Aorta (tissue), 5 donors: ENCODE data around the gene NEGR1. TPM values are rescaled to one million over a fixed set of nuclear protein-coding genes. Genes with fewer than 3 reads are reported as not detected.
A peak's percentile ranks its signal among the peaks of the same experiment; 100 is the strongest.

ENCODE experiments used
- ATAC-seq: fragments of 200-7000 bp; cut with Tn5 transposase; one replicate; pipeline ENCODE4 v1.9.1; 2022; ENCODE audit warnings: moderate library complexity; ENCODE audit not compliant: low FRiP score
- DNase-seq, 2 donors: peaks; one replicate each; pipeline ENCODE4 v3.0.0-alpha.2; 2020
- H3K27ac ChIP-seq, 2 donors: one replicate each; pipeline ENCODE4 v1.5.1; 2013; ENCODE audit warnings: low read length in 2 of 2, mild to moderate bottlenecking in 2 of 2, moderate library complexity in 2 of 2, control low read depth in 1 of 2, inconsistent platforms in 1 of 2, low read depth in 1 of 2
- H3K27me3 ChIP-seq, 2 donors: one replicate each; pipeline ENCODE4 v1.6.1; 2013; ENCODE audit warnings: control low read depth in 1 of 2, low read length in 1 of 2, mild to moderate bottlenecking in 1 of 2, moderate library complexity in 1 of 2; ENCODE audit not compliant: insufficient read depth in 2 of 2, control insufficient read depth in 1 of 2
- H3K36me3 ChIP-seq, 2 donors: one replicate each; pipeline ENCODE4 v1.6.1; 2013; ENCODE audit warnings: control low read depth in 1 of 2, low read length in 1 of 2, mild to moderate bottlenecking in 1 of 2; ENCODE audit not compliant: insufficient read depth in 2 of 2, control insufficient read depth in 1 of 2
- H3K4me1 ChIP-seq, 2 donors: one replicate each; pipeline ENCODE4 v1.6.1; 2013; ENCODE audit warnings: low read length in 2 of 2, control low read depth in 1 of 2, mild to moderate bottlenecking in 1 of 2, moderate library complexity in 1 of 2; ENCODE audit not compliant: insufficient read depth in 2 of 2, control insufficient read depth in 1 of 2
- H3K4me3 ChIP-seq, 2 donors: one replicate each; pipeline ENCODE4 v1.5.1; 2013; ENCODE audit warnings: low read length in 2 of 2, control low read depth in 1 of 2, mild to moderate bottlenecking in 1 of 2
- H3K9me3 ChIP-seq: one replicate; pipeline ENCODE4 v1.6.1; 2013; ENCODE audit warnings: mild to moderate bottlenecking, low read length; ENCODE audit not compliant: control insufficient read depth
- WGBS, 2 donors: extraction: QIAGEN DNeasy Blood & Tissue Kit; methylation state at CpG; one replicate each; pipeline ENCODE4 v1.1.7; 2013; 5-methylcytosine and 5-hydroxymethylcytosine counted together
- intact Hi-C, 2 donors: fragments of 100-400 bp; cut with DNase I; formaldehyde crosslinking; loops; one replicate each; pipeline versions ENCODE4 v1.14.2 to v1.15.0; 2022
- polyA plus RNA-seq, 2 donors: library from polyadenylated mRNA; stranded (reverse); fragments of 200-250 nt; gene quantifications; one replicate each; pipeline ENCODE4 v1.2.3, GENCODE V29; 2013
- total RNA-seq, 2 donors: library from RNA; stranded (reverse); fragmentation: NEBNext Ultra II Directional; extraction: Animal tissue kit (Norgen Biotek cat#: 25700); gene quantifications; one replicate each; pipeline ENCODE4 v1.2.1, GENCODE V29; 2021
- donor health status: healthy with polysubstance abuse.
- donor health status: Bipolar disorder and iron deficiency.
- donor health status: DM: no; HTN: no; CAD: no.
- donor health status: DM: no; HTN: no; CAD: no.
- donor health status: DM: yes; HTN: yes; CAD: no.

NEGR1 gene
- total and polyA plus RNA-seq, 4 donors, result 3.5 to 50.3 (median 18.4) TPM

DNA sequence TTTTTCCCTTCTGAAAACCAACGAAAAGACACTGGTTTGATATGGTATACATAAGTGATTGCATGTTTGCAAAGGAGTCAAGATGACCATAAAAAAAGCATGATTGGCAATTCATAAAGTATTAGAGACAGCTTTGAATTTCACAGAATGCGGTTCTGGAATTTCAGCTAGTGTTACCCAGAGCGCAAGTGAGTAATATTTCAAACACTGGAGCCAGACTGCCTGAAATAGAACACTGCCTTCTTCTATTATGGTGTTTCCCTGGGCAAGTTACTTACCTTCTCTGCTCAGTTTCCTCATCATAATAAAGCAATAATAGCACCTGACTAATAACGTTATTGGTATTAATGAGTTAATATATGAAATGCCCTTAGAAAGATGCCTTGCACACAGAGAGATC lies 54.7 kb downstream of the NEGR1 start:
- DNase-seq (no peak), ATAC-seq (no peak)
- Histone ChIP-seq H3K27ac (no peak overlapping the region), H3K4me1 (no peaks in the 10 kb centered on the region), H3K27me3 (no peaks in the 10 kb centered on the region), H3K9me3 (no peaks in the 10 kb centered on the region), H3K36me3 (peaks cover 0 to 2% of the 10 kb centered on the region in 2 donors), H3K4me3 (peak overlapping the region in 1 of 2 donors; percentile 4)
- 13 to 21% methylated on average over 4 of the region's 4 CpGs for WGBS, 2 donors
- intact Hi-C loops, result loop anchor here in 1 of 2 donors (2.0 kb wide), 1 partner anchor 55 kb away; the partner anchor contains the start of gene NEGR1

DNA sequence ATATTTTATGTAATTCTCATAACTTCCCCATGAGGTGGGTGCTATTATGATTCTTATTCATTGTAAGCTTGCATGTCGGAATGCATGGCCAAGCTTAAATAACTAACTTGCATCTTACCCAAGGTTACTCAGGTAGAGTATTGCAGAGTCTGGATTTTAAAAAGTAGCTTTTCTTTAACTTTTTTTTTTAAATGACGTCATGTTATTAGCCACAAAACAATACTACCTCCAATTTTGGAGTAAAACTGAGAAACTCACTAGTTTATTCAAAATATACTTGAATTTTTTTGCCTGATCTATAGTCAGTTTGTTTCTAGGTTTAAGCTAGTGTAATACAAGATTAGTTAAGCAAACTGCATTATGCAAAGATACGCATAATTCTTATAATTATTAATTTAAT lies 57.8 kb downstream of the NEGR1 start:
- no peak for ATAC-seq
- H3K27ac ChIP-seq, result no peak overlapping the region
- H3K27me3 ChIP-seq, result no peaks in the 10 kb centered on the region
- no peak overlapping the region for H3K4me3 ChIP-seq
- intact Hi-C loops, result no loop called here
- no peak for DNase-seq
- H3K4me1 ChIP-seq, result no peaks in the 10 kb centered on the region
- peaks cover 0 to 2% of the 10 kb centered on the region in 2 donors for H3K36me3 ChIP-seq
- H3K9me3 ChIP-seq, result no peaks in the 10 kb centered on the region
- WGBS, 2 donors, result 92 to 93% methylated on average over 3 of the region's 3 CpGs

DNA sequence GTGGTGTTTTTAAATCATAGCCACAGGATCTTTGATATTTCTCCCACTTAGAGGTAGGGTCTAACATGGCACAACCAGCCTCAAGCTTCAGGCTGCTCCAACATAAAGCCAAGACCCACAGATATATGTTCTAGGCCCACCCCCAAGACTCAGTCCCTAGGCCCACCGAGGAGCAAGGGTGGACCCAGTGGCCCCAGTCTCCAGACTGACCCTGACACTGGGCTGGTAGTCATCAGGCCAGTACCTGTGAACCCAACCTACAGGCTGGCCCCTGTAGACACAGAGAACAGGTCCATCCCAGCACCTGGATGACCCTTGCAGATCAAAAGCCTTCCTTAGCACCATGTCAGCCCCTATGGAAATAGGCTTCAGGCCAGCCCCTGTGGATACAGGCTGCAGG lies 60.5 kb downstream of the NEGR1 start:
- Histone ChIP-seq H3K36me3 (peaks cover 0 to 2% of the 10 kb centered on the region in 2 donors), H3K27me3 (no peaks in the 10 kb centered on the region), H3K4me1 (no peaks in the 10 kb centered on the region), H3K9me3 (no peaks in the 10 kb centered on the region), H3K27ac (no peak overlapping the region), H3K4me3 (no peak overlapping the region)
- intact Hi-C loops, result no loop called here
- ATAC-seq (no peak), DNase-seq (peak; percentile 24 to 37)
- WGBS, 2 donors, result 88 to 94% methylated on average over 1 of the region's 1 CpG

DNA sequence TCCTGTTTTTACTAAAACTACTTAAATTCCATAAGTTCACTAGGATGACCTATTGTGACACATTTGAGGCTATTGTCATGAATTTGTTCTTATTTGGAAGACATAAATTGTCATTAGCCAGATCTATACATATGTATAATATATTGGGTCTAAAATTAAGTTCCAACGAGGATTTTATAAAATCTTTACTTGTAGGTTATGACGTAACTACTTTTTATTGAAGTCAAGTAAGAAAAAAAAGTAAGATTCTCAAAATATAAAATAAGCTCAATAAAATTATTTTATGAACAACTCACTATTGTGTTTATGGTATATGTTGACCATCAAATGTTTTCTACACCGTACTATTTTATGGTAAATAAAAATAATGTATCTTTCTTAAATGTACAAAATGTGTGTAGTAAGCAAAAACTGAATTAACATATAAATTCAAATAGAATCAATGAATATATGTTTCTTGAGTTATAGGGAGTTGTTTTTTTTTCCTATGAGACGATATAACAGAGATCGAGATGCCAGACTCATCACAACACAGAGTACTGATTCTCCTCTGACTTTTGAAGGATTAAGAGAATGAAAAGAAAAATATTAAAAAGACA lies 64.1 kb downstream of the NEGR1 start:
- intact Hi-C loops, result no loop called here
- peaks cover 0 to 2% of the 10 kb centered on the region in 2 donors for H3K36me3 ChIP-seq
- no peak overlapping the region for H3K4me3 ChIP-seq
- H3K9me3 ChIP-seq, result no peaks in the 10 kb centered on the region
- H3K27me3 ChIP-seq, result no peaks in the 10 kb centered on the region
- 88 to 95% methylated on average over 5 of the region's 5 CpGs for WGBS, 2 donors
- ATAC-seq, result no peak
- H3K4me1 ChIP-seq, result no peaks in the 10 kb centered on the region
- no peak for DNase-seq
- no peak overlapping the region for H3K27ac ChIP-seq

DNA sequence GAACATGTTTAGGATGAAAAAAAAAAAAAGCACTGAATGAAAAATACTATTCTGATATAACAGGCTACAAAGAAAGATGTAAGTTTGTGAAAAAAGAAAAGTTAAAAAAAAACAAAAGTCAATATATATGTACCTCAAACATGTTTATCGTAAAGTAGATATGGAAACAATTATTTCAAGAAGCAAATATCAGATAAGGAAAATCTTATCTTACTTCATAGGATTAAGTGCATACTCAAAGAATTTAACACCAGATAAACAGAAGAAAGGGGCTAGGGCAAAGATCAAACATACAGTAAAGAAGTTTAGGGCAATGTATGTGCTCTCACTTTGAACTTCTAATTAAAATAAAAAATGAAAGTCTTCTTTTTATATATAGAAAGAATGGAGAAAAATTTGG lies 75.3 kb downstream of the NEGR1 start:
- no peak overlapping the region for H3K4me3 ChIP-seq
- no peak overlapping the region for H3K27ac ChIP-seq
- 65 to 79% methylated on average over 1 of the region's 1 CpG for WGBS, 2 donors
- H3K36me3 ChIP-seq, result no peaks in the 10 kb centered on the region
- no peak for ATAC-seq
- DNase-seq, result no peak
- no peaks in the 10 kb centered on the region for H3K9me3 ChIP-seq
- H3K27me3 ChIP-seq, result no peaks in the 10 kb centered on the region
- intact Hi-C loops, result no loop called here
- no peaks in the 10 kb centered on the region for H3K4me1 ChIP-seq

DNA sequence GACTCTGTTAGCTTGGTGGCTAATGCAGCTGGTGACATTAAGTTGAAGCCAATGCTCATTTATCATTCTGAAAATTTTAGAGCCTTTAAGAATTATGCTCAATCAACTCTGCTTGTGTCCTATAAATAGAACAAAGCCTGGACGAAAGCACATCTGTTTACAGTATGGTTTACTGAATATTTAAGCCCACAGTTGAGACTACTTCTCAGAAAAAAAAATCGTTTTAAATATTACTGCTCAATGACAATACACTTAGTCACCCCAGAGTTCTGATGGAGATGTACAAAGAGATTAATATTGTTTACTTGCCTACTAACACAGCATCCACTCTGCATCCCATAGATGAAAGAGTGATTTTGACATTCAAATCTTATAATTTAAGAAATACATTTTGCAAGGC lies 79.6 kb downstream of the NEGR1 start:
- intact Hi-C loops, result no loop called here
- Histone ChIP-seq H3K4me3 (no peak overlapping the region), H3K4me1 (no peaks in the 10 kb centered on the region), H3K27ac (no peak overlapping the region), H3K27me3 (no peaks in the 10 kb centered on the region), H3K9me3 (no peaks in the 10 kb centered on the region), H3K36me3 (no peaks in the 10 kb centered on the region)
- ATAC-seq (no peak), DNase-seq (no peak)
- WGBS, 2 donors, result 40 to 59% methylated on average over 2 of the region's 2 CpGs

DNA sequence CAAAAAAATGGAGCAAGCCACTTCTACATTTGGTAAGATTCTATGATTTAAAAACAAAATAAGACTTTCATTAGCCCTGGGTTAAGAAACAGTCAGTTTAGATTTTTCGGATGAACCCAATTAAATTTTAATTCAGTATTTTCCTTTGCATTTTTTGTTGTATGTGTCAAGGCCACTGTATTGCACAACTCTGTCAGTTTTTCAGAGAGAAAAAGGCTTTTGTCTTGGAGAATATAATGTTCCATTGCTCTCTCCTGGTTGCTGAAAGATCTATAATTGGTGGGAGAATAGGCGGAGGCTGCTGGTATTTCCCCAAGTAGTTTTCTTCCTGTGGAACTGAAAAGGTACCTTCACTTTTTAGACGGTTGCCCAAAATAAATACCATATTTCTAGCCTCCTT lies 84.6 kb downstream of the NEGR1 start:
- Histone ChIP-seq H3K9me3 (no peaks in the 10 kb centered on the region), H3K4me3 (no peak overlapping the region), H3K36me3 (no peaks in the 10 kb centered on the region), H3K27me3 (no peaks in the 10 kb centered on the region), H3K4me1 (no peaks in the 10 kb centered on the region), H3K27ac (no peak overlapping the region)
- no peak for ATAC-seq
- DNase-seq, result no peak
- 57 to 59% methylated on average over 3 of the region's 3 CpGs for WGBS, 2 donors
- intact Hi-C loops, result no loop called here

DNA sequence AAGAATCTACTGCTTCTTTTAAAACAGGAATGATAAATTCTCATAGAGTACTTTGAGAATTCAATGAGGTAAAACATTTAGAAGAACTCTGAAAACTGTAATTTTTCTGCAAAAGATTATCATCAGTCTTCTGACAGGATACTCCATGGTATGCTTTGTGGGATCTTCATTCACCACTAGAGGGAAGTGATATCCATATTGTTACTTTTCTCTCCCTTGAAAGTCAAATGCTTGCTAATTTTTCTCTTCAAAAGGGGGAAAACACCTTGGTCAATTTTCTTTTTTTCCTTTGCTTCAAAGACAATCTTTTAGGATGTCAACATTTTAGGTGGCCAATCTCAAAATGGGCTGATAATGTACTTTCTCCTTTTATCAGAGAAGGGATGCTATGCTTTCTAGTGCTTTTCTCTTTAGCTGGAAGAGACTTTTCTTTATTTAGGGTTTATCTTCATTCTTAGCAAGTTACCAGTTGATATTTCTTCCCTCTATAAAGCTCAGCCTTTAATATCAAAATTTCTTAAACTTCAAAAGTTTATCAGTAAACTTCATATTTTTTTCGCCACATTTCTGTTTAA lies 95.5 kb downstream of the NEGR1 start:
- Histone ChIP-seq H3K4me1 (peaks cover 0 to 3% of the 10 kb centered on the region in 2 donors), H3K36me3 (no peaks in the 10 kb centered on the region), H3K4me3 (no peak overlapping the region), H3K27ac (no peak overlapping the region), H3K27me3 (no peaks in the 10 kb centered on the region), H3K9me3 (no peaks in the 10 kb centered on the region)
- intact Hi-C loops, result no loop called here
- WGBS, 2 donors, result 93 to 100% methylated on average over 1 of the region's 1 CpG
- no peak for ATAC-seq
- no peak for DNase-seq

DNA sequence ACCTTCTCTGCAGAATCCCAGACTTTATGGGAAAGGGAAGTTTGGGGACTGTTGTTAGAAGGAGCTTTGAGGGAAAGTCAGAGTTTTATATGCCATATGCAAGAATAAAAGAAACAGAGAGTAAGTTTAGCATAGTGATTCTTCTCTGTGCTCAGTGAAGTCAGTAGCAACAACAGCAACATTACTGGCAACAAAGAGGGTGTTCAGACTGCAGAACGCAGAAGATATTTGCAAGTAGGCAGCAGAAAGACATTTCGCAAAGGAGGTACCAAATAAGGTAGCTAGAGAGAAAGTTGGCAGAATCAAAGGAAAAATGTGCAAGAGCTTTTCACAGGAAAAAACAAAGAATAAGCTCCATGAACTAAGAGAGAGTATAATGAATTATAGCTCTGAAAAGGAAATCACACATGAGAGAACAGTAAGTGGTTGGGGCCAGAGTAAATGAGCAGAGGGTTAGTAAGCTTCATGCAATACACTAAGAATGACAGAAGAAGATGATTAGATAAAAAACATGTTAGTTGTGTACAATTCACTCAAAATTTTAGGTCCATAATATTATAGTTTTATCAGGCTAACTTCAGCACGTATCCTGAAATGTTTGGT lies 98.1 kb downstream of the NEGR1 start:
- WGBS, 2 donors, result 10 to 15% methylated on average over 3 of the region's 3 CpGs
- peaks cover 0 to 3% of the 10 kb centered on the region in 2 donors for H3K4me1 ChIP-seq
- DNase-seq, result no peak
- no peaks in the 10 kb centered on the region for H3K9me3 ChIP-seq
- peak overlapping the region in 1 of 2 donors; percentile 57 for H3K27ac ChIP-seq
- ATAC-seq, result peak; percentile 65
- no peaks in the 10 kb centered on the region for H3K27me3 ChIP-seq
- no peak overlapping the region for H3K4me3 ChIP-seq
- no peaks in the 10 kb centered on the region for H3K36me3 ChIP-seq
- intact Hi-C loops, result loop anchor here in 1 of 2 donors (5.0 kb wide), 1 partner anchor 98 kb away; the partner anchor contains the start of gene NEGR1
